ENCODE data around the gene RASA3.
"Not testable (repeated sequence)": the region's sequence is repeated elsewhere in the genome, so short reads cannot be mapped to it uniquely, and the experiment has no call there.

Gene RASA3

GRCh38 chr13:113992276-113993005 lies 140.0 kb downstream of the RASA3 start:
- H3K4me3 ChIP-seq (ENCODE audit: low read length): no peak overlapping the region
- no peak for TF ChIP-seq CTCF (IDR thresholded peaks at IDR 0.05; ENCODE audit: insufficient read depth, low read depth, low read length, missing control alignments)
- no peak for DNase-seq (ENCODE audit: low read depth)

- no peak for TF ChIP-seq CTCF (IDR thresholded peaks at IDR 0.05; ENCODE audit: insufficient read depth, low read depth, low read length, missing control alignments)
- no peak overlapping the region for H3K4me3 ChIP-seq (ENCODE audit: low read length)
- DNase-seq (ENCODE audit: low read depth): no peak
Measured at GRCh38 chr13:113991676-113992179, 140.7 kb downstream of the RASA3 start.

DNA sequence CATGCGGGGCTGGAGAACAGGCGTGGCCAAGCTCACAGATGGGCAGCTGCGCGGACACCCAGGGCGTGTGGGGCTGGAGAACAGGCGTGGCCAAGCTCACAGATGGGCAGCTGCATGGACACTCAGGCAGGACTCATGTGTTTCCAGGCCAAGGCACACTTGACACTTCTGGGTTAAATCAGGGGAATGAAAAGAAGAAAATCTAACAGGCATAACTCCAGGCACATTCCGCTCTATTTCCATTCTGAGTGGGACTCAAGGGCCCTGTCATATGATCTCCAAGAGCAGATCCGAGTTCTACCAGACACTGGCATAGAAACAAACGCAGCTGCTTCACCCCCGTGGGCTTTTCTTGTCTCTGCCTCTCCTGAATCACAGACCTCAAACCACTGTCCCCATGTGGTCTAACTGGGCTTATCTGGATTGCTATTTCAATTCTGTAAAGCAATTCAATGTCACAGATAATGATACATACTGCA lies 141.2 kb downstream of the RASA3 start:
- no peak for DNase-seq (ENCODE audit: low read depth)
- no peak overlapping the region for H3K4me3 ChIP-seq (ENCODE audit: low read length)
- TF ChIP-seq CTCF (IDR thresholded peaks at IDR 0.05; ENCODE audit: insufficient read depth, low read depth, low read length, missing control alignments): no peak

- no peak for DNase-seq (ENCODE audit: low read depth)
- no peak overlapping the region for H3K4me3 ChIP-seq (ENCODE audit: low read length)
- no peak for TF ChIP-seq CTCF (IDR thresholded peaks at IDR 0.05; ENCODE audit: insufficient read depth, low read depth, low read length, missing control alignments)
Measured at GRCh38 chr13:113990321-113990837, 142.0 kb downstream of the RASA3 start.

- no peak overlapping the region for H3K4me3 ChIP-seq (ENCODE audit: low read length)
- no peak for DNase-seq (ENCODE audit: low read depth)
- no peak for TF ChIP-seq CTCF (IDR thresholded peaks at IDR 0.05; ENCODE audit: insufficient read depth, low read depth, low read length, missing control alignments)
Measured at GRCh38 chr13:113989585-113990300, 142.7 kb downstream of the RASA3 start.

- H3K4me3 ChIP-seq (ENCODE audit: low read length); DNase-seq (ENCODE audit: low read depth): not testable (repeated sequence)
Measured at GRCh38 chr13:113988859-113989258, 143.6 kb downstream of the RASA3 start.

GRCh38 chr13:113982296-113982661 lies 150.1 kb downstream of the RASA3 start:
- H3K4me3 ChIP-seq (ENCODE audit: low read length): no peak overlapping the region
- TF ChIP-seq CTCF (IDR thresholded peaks at IDR 0.05; ENCODE audit: insufficient read depth, low read depth, low read length, missing control alignments): no peak
- no peak for DNase-seq (ENCODE audit: low read depth)

Measured in epithelial cell of esophagus (primary cell).